OCI-LY3 (cell line): ENCODE measurements around the gene MRPS11.

Experiments
- H2AFZ ChIP-seq: fragments of 200-600, 300-600 bp; shearing (Covaris generic); 2 replicates; pipeline ENCODE4 v1.6.0; 2014; ENCODE audit warnings: antibody characterized with exemption, low read depth, low read length
- H3K27ac ChIP-seq: fragments of 200-600, 300-600 bp; sonication (generic); 2 replicates; pipeline ENCODE4 v1.5.1; 2014; ENCODE audit warnings: mild to moderate bottlenecking, low read length, moderate library complexity, mixed read lengths
- H3K27me3 ChIP-seq: fragments of 200-600, 300-600 bp; sonication (generic); 2 replicates; pipeline ENCODE4 v1.6.1; 2014; ENCODE audit warnings: low read depth, low read length, mixed read lengths
- H3K36me3 ChIP-seq: fragments of 200-600, 300-600 bp; sonication (generic); replicated peaks from 2 replicates; pipeline ENCODE3; 2014; ENCODE audit warnings: low read depth, low read length, mixed read lengths
- H3K4me1 ChIP-seq: fragments of 300-600, 200-600 bp; sonication (generic); 2 replicates; pipeline ENCODE4 v1.6.1; 2014; ENCODE audit warnings: low read length, mixed read lengths
- H3K4me2 ChIP-seq: fragments of 200-600, 300-600 bp; sonication (generic); 2 replicates; pipeline ENCODE4 v1.6.1; 2014; ENCODE audit warnings: low read length, mixed read lengths
- H3K4me3 ChIP-seq: fragments of 300-600, 200-600 bp; sonication (generic); 2 replicates; pipeline ENCODE4 v1.5.1; 2014; ENCODE audit warnings: antibody characterized with exemption, mild to moderate bottlenecking, low read length, moderate library complexity
- H3K79me2 ChIP-seq: fragments of 300-600, 200-600 bp; shearing (Covaris generic); 2 replicates; pipeline ENCODE4 v1.6.1; 2014; ENCODE audit warnings: mild to moderate bottlenecking, low read length, mixed read lengths
- H3K9ac ChIP-seq: fragments of 300-600, 200-600 bp; shearing (Covaris generic); 2 replicates; pipeline ENCODE4 v1.6.0; 2014; ENCODE audit warnings: mild to moderate bottlenecking, low read length, moderate library complexity
- H3K9me3 ChIP-seq: fragments of 200-600, 300-600 bp; shearing (Covaris generic); 2 replicates; pipeline ENCODE4 v1.6.1; 2014; ENCODE audit warnings: low read length, mixed read lengths; ENCODE audit not compliant: insufficient read depth
- H4K20me1 ChIP-seq: fragments of 200-600, 300-600 bp; sonication (generic); 2 replicates; pipeline ENCODE4 v1.6.1; 2016; ENCODE audit warnings: low read length, mixed read lengths; ENCODE audit not compliant: insufficient read depth
- EZH2phosphoT487 ChIP-seq: fragments of 200-600 bp; shearing (Covaris generic); IDR thresholded peaks from 2 replicates; pipeline ENCODE4 v1.6.1; 2018; ENCODE audit warnings: antibody characterized with exemption, mixed run types, low read depth
- TF ChIP-seq, protein P1 (sequence below): fragments of 200-600, 300-600 bp; sonication (generic); IDR thresholded peaks from 2 replicates; pipeline ENCODE4 v1.5.1; 2014; ENCODE audit warnings: antibody characterized with exemption, low read length, low read depth

The MRPS11 gene

GRCh38 chr15:88441076-88441730 is 26.3 kb upstream of the MRPS11 start:
- no peaks in the 10 kb centered on the region for H3K36me3 ChIP-seq
- H3K9me3 ChIP-seq = 0 out of 2 replicates have a peak, but pooled peaks cover 6% of the 10 kb centered on the region
- TF ChIP-seq EZH2phosphoT487 = no peak
- TF ChIP-seq, protein P1, sequence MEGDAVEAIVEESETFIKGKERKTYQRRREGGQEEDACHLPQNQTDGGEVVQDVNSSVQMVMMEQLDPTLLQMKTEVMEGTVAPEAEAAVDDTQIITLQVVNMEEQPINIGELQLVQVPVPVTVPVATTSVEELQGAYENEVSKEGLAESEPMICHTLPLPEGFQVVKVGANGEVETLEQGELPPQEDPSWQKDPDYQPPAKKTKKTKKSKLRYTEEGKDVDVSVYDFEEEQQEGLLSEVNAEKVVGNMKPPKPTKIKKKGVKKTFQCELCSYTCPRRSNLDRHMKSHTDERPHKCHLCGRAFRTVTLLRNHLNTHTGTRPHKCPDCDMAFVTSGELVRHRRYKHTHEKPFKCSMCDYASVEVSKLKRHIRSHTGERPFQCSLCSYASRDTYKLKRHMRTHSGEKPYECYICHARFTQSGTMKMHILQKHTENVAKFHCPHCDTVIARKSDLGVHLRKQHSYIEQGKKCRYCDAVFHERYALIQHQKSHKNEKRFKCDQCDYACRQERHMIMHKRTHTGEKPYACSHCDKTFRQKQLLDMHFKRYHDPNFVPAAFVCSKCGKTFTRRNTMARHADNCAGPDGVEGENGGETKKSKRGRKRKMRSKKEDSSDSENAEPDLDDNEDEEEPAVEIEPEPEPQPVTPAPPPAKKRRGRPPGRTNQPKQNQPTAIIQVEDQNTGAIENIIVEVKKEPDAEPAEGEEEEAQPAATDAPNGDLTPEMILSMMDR = no peak
- H3K4me1 ChIP-seq = no peaks in the 10 kb centered on the region
- H3K27ac ChIP-seq = no peak overlapping the region
- H3K27me3 ChIP-seq = peaks cover 52% of the 10 kb centered on the region
- no peak overlapping the region for H3K4me2 ChIP-seq
- H3K79me2 ChIP-seq = no peaks in the 10 kb centered on the region
- no peak overlapping the region for H3K4me3 ChIP-seq
- no peak overlapping the region for H2AFZ ChIP-seq
- H4K20me1 ChIP-seq = no peaks in the 10 kb centered on the region
- H3K9ac ChIP-seq = no peak overlapping the region

- Histone ChIP-seq H3K36me3 (no peaks in the 10 kb centered on the region), H3K9ac (no peak overlapping the region), H3K27ac (no peak overlapping the region), H4K20me1 (no peaks in the 10 kb centered on the region), H3K79me2 (no peaks in the 10 kb centered on the region), H2AFZ (no peak overlapping the region), H3K9me3 (0 out of 2 replicates have a peak, but pooled peaks cover 6% of the 10 kb centered on the region), H3K27me3 (peaks cover 44% of the 10 kb centered on the region), H3K4me3 (no peak overlapping the region), H3K4me2 (no peak overlapping the region), H3K4me1 (peaks cover 3% of the 10 kb centered on the region; the same call in 1 of the 2 replicates)
- TF ChIP-seq, protein P1 = no peak
- TF ChIP-seq EZH2phosphoT487 = no peak
Observed at GRCh38 chr15:88447206-88447605, 20.3 kb upstream of the MRPS11 start.

DNA sequence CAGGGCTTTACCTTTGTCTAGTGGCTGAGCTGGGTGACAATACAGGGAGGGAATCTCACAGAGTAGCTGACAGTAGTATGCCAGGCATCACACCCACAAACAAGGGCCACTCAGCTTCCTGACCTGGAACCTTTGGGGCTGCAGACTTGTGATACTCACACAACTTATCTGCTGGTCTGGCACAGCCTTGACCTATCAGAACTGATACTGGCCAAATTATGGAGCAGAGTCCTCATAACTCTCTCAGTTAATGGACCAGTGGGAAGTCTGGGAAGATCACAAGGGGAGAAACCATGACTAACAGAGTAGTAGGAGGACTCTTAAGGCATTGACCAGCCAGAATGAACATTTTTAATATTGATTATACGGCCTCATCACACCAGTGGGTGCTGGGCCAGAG is 19.8 kb upstream of the MRPS11 start:
- Histone ChIP-seq H4K20me1 (no peaks in the 10 kb centered on the region), H3K36me3 (no peaks in the 10 kb centered on the region), H3K27me3 (peaks cover 38% of the 10 kb centered on the region), H3K4me1 (peaks cover 3% of the 10 kb centered on the region; the same call in 1 of the 2 replicates), H3K27ac (no peak overlapping the region), H3K4me2 (no peak overlapping the region), H3K9ac (no peak overlapping the region), H3K9me3 (0 out of 2 replicates have a peak, but pooled peaks cover 6% of the 10 kb centered on the region), H3K79me2 (no peaks in the 10 kb centered on the region), H2AFZ (no peak overlapping the region), H3K4me3 (no peak overlapping the region)
- TF ChIP-seq, protein P1 = no peak
- TF ChIP-seq EZH2phosphoT487 = no peak

- Histone ChIP-seq H3K9ac (no peak overlapping the region), H3K4me2 (no peak overlapping the region), H3K9me3 (0 out of 2 replicates have a peak, but pooled peaks cover 1% of the 10 kb centered on the region), H3K4me1 (peaks cover 3% of the 10 kb centered on the region; the same call in 1 of the 2 replicates), H3K79me2 (no peaks in the 10 kb centered on the region), H2AFZ (no peak overlapping the region), H3K27ac (no peak overlapping the region), H3K4me3 (no peak overlapping the region), H4K20me1 (no peaks in the 10 kb centered on the region), H3K27me3 (peaks cover 25% of the 10 kb centered on the region), H3K36me3 (no peaks in the 10 kb centered on the region)
- no peak for TF ChIP-seq EZH2phosphoT487
- TF ChIP-seq, protein P1 = no peak
Observed at GRCh38 chr15:88448991-88449461, 18.5 kb upstream of the MRPS11 start.
